Coronary artery (tissue), 2 donors: ENCODE data around the gene IARS1.

Experiments used
- DNase-seq: peaks from one replicate; pipeline ENCODE4 v3.0.0-alpha.2; 2017; ENCODE audit warnings: low spot score
- H3K27ac ChIP-seq, 2 donors: fragments of 200-600 bp; sonication (generic); one replicate each; pipeline ENCODE4 v1.5.1; 2016 to 2019
- H3K4me3 ChIP-seq: fragments of 200-600 bp; sonication (generic); 2 replicates; pipeline ENCODE4 v1.5.1; 2016; ENCODE audit warnings: mild to moderate bottlenecking, moderate library complexity
- TF ChIP-seq, protein P1 (sequence below): fragments of 200-600 bp; sonication (generic); IDR thresholded peaks from one replicate; pipeline ENCODE4 v1.5.1; 2019; ENCODE audit warnings: antibody characterized with exemption

Gene IARS1

DNA sequence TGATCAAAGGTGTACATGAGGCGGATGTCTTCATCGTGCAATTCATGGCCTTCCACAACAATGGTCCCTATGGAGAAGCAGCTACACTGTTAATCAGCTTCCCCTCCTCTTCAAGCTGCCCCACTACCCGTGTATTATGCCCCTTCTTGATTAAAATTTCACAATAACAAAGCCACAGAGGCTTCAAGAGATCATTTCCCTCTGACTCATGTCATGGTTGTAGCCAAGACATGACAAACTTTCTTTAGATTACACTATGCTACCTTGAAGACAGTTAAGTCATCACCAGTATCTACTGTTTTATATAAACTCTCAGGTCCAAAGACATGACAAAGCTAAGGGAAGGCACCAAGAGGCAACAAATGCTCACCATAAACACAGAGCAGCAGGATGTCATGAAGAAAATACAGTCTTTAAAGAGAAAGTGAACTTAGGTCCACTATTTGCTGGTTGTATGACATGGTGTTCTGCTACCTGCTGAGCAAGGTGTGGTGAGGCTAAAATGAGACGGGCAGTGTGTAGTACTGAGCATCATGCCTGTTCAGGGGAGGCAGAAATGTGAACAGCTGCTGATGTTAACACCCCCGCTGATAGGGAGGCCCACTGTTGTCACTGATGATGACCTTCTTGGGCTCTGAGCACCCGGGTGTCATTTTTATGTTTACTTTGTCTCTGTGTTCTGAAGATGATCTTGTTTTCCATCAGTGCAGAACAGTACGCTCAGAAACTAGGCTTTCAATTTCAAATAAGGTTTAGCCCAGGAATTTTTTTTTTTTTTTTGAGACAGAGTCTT, 48.3 kb downstream of the IARS1 start:
- DNase-seq, result no peak
- TF ChIP-seq, protein P1, sequence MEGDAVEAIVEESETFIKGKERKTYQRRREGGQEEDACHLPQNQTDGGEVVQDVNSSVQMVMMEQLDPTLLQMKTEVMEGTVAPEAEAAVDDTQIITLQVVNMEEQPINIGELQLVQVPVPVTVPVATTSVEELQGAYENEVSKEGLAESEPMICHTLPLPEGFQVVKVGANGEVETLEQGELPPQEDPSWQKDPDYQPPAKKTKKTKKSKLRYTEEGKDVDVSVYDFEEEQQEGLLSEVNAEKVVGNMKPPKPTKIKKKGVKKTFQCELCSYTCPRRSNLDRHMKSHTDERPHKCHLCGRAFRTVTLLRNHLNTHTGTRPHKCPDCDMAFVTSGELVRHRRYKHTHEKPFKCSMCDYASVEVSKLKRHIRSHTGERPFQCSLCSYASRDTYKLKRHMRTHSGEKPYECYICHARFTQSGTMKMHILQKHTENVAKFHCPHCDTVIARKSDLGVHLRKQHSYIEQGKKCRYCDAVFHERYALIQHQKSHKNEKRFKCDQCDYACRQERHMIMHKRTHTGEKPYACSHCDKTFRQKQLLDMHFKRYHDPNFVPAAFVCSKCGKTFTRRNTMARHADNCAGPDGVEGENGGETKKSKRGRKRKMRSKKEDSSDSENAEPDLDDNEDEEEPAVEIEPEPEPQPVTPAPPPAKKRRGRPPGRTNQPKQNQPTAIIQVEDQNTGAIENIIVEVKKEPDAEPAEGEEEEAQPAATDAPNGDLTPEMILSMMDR, result no peak
- H3K4me3 ChIP-seq, result no peak overlapping the region
- no peak overlapping the region for H3K27ac ChIP-seq
